NB4 (cell line): Measurements from ENCODE around the gene HCN2.

Experiments used
- MYC ChIP-seq: IDR thresholded peaks from 2 replicates; pipeline ENCODE4 v1.6.1; 2011; ENCODE audit warnings: low read depth, low read length
- POLR2A ChIP-seq: IDR thresholded peaks from 2 replicates; pipeline ENCODE4 v1.6.1; 2011; ENCODE audit warnings: mild to moderate bottlenecking; ENCODE audit not compliant: insufficient read length; ENCODE audit errors: extremely low read depth
- TF ChIP-seq, protein P1 (sequence below): IDR thresholded peaks from one replicate; pipeline ENCODE4 v1.5.1; 2012; ENCODE audit warnings: low read depth, low read length
- TF ChIP-seq, protein P2 (sequence below): IDR thresholded peaks from 2 replicates; pipeline ENCODE4 v1.6.1; 2011; ENCODE audit warnings: low read depth, low read length

DNA sequence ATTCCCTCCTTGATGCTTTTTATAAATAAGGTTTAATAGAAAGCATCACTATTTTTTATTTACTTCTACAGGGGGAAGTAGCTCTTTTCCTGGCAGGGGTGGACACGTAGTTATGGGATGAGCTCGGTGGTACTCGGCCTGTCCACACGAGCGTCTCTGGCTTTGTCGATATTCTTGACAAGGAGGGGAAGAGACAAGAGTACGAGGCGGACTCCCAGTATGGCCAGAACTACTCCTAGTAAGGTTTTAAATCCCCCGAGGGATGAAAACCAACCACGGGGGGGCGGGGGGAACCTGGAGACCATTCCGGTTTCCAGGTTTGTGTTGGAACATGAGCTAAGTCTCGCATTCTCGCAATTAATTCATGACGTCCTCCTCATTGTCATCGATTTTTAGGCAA, 22.8 kb upstream of the HCN2 start:
- TF ChIP-seq MYC = no peak
- TF ChIP-seq, protein P1, sequence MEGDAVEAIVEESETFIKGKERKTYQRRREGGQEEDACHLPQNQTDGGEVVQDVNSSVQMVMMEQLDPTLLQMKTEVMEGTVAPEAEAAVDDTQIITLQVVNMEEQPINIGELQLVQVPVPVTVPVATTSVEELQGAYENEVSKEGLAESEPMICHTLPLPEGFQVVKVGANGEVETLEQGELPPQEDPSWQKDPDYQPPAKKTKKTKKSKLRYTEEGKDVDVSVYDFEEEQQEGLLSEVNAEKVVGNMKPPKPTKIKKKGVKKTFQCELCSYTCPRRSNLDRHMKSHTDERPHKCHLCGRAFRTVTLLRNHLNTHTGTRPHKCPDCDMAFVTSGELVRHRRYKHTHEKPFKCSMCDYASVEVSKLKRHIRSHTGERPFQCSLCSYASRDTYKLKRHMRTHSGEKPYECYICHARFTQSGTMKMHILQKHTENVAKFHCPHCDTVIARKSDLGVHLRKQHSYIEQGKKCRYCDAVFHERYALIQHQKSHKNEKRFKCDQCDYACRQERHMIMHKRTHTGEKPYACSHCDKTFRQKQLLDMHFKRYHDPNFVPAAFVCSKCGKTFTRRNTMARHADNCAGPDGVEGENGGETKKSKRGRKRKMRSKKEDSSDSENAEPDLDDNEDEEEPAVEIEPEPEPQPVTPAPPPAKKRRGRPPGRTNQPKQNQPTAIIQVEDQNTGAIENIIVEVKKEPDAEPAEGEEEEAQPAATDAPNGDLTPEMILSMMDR = no peak
- TF ChIP-seq, protein P2, sequence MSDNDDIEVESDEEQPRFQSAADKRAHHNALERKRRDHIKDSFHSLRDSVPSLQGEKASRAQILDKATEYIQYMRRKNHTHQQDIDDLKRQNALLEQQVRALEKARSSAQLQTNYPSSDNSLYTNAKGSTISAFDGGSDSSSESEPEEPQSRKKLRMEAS = no peak
- TF ChIP-seq POLR2A = no peak
